ENCODE measurements around the gene RHO.

RHO gene

GRCh38 chr3:129584631-129585030 is 56.2 kb downstream of the RHO start:
- no peak for DNase-seq
